HG03196 (cell line): ENCODE results near the gene THADA.
A peak's percentile ranks its signal among the peaks of the same experiment; 100 is the strongest.

Experiments
- ATAC-seq: cut with Tn5 transposase; IDR thresholded peaks from one replicate; pipeline ENCODE4 v1.9.1; 2021; ENCODE audit not compliant: unreplicated experiment

THADA gene

DNA sequence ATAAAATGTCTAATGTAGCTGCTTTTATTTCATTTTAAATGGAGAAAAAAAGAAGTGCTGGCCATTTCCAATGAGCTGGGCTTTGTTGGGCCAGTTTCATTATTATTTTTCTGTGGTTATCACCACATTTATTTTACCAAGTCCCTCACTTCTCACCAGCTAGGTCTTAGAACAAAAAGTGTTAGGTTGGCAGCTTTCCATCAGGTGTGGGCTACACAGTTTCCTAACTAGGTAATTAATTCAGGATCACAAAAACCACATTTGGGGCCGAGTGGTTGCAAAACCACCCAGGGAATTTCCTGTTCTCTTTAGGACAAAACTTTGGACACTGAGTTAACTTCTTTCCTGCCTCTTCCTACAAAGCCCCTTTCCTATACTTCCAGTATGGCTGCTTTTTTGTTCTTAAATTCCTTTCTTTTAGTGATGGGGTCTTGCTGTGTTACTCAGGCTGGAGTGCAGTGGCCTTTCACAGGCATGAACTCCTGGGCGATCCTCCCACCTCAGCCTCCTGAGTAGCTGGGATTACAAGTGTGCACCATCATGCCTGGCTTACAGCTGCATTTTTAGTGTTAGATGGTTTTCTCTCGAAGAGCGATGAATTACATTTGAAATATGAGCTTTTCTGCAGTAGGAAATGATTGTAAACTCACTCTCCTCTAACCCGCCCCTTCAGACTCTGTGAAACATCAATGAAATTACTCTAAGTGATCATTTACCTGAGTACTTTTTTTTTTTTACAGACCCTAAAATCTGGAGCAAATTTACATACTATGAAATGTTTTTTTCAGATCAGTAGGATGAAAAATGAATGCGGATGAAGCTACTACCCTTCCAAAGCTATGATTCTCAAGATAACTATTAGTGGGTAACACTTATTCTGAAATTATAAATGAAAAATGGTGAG lies 366.8 kb downstream of the THADA start:
- no peak for ATAC-seq

DNA sequence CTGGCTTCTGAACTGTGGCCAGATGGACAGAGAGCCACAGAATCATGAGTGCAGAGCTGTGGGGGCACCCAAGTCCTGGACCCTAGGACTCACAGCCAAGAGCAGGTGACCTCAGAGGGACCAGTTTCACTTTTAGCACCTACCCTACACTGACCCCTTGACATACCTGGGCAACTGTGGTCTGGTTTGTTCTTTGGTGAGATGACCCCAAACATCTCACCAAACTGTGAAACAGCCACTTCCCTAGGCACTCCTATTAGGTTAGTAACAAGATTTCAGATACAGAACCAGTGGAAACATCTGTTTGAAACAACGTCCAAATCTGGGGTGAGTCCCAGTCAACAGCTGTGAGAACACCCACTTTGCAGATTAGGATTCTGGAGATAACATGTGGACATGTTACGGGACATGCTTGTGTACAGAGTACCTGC lies 367.5 kb downstream of the THADA start:
- ATAC-seq, result no peak

DNA sequence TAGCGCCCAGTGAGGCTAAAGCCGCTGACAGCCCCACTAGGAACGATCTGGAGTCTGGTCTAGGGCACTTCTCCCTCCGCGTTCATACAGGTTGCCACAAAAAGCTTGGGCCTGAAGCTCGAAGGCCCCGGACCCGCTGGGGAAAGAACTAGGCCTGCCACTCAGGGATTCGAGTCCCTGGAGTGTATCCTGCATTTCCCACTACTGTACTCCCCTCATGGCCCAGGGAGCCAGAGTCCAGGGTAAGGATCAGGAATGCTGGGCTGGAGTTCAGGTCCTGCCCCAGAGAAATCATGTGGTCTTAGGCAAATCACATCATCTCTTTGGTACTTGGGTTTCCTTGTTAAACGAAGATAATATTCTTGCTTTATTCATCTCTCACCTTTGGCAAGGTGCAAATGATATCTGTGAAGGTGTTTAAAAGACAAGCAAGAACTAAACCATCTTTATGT lies 368.0 kb downstream of the THADA start:
- no peak for ATAC-seq

DNA sequence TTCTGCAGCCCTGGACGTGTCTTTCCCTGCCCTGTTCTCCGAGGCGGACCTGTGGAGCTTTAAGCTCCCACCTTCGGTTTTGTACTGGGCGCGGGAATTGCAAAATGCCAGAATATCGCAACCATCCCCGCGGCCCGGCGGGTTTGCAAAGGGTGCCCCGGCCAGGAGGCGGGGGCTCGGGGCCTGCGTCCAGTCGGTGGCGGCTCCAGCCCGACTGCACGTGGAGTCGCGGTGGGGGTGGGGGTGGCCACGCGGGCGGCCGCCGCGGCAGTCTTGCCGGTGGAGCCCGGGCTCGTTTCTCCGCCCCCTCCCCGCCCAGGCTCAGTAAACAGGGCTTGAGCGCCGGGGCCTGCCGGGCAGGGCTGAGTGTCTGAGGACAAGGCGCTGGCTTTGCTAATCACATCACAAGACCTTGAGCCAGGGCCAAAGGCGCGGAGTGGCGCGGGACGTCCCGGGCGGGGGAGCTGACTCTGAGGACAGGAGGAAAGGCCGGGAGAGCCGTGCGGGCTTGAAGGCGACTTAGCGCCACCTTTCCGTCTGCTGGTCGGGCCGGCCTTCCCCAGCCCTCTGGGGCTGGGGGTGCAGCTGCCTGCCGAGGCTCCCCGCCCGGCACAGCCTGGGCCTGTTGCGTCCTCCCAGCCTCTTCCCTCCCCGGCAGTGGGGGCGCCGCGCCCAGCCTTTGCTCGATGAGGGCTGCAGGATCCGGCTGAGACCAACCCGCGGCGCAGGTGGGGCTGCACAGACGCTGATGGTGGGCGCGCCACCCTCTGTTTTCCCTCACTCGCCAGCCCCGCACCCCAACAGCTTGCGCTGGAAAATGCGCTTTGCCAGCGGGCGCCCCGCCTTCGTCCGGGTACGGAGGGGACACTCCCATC lies 368.6 kb downstream of the THADA start:
- ATAC-seq, result peak; percentile 9

DNA sequence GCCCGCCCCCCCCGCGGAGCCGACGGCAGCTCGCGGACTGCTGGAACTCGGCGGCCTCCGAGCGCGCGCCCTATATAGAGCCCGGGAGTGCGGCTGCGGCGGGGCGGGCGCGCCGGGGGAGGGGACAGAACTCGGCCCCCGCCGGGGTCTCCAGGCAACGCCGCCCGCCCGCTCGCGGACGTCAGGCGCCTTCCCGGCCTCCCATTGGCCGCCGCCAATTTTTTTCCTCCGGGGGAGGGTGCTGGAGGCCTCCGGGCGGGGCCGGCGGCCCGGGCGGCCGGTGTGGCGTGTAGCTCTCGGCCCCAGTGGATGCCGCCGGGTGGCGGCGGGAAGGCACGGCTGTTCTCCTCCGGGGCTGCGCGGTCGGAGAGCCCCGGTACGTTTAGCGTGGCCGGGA lies 369.3 kb downstream of the THADA start, which contains the start of gene ZFP36L2:
Gene ZFP36L2 (minus strand): TSS at position 49 of the 397 bp plus-strand sequence. CDS start 291 bp downstream, outside the sequence.
- peak; percentile 45 for ATAC-seq

DNA sequence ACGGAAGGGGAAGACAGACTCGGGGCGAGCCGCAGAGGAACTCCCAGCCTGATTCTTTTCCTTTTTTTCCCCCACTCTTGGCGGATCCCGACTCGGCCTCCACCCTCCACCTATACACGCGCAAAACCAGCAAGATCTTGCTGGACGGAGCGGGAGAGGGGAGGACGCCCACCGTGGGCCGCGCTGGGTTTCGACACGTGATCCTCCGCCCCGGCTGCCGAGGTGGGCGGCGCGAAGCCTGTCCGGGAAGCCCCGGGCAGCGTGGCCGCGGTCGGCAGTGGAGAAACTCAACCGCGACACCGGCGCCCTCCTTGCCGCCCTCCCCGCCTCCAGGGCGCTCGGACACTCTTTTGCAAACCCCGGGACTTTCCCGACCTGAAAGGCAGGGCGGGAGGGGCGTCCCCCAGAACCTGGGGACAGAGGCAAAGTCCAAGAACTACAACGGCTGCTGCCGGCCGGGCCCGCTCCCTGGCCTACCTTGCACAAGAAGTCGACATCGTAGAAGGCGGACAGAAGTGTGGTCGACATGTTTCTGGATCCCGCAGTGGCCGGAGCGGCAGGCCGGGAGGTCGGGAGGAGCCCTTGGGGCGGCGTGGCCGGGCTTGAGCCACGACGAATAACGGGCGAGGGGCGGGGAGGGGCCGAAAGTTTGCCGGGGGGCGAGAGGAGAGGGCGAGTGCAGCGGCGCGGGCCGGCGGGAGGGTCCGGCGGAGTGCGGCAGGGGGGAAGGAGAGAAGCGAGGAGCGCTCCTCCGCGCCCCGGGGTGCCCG lies 369.9 kb downstream of the THADA start:
- peak; percentile 30 for ATAC-seq

DNA sequence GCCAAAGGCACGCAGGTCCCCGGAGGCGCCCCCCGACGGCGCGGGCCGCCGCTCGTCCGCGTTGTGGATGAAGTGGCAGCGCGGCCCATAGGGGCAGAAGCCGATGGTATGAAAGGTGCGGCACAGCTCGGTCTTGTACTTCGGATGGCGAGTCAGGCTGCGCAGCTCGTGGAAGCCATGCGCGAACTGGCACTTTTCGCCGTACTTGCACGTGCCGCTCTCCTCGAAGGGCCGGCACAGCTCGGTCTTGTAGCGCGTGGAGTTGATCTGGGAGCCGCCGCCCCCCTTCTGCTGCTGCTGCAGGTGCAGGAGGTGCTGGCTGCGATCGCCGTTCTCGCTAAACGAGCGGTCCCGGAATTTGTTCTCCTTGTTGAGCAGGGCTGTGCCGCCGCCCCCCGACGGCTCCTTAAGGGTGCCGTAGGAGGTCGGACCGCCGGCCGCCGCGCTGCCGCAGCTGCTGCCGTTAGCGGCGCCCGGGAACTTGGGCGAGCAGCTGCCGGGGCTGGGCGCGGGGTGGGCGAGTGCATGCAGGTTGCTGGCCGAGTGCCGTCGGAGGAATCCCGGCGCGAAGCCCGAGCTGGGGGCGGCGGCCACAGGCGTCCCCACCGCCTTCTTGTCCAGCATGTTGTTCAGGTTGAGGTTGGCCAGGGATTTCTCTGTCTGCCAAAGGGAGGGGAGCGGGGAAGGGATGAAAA lies 370.6 kb downstream of the THADA start:
- no peak for ATAC-seq

DNA sequence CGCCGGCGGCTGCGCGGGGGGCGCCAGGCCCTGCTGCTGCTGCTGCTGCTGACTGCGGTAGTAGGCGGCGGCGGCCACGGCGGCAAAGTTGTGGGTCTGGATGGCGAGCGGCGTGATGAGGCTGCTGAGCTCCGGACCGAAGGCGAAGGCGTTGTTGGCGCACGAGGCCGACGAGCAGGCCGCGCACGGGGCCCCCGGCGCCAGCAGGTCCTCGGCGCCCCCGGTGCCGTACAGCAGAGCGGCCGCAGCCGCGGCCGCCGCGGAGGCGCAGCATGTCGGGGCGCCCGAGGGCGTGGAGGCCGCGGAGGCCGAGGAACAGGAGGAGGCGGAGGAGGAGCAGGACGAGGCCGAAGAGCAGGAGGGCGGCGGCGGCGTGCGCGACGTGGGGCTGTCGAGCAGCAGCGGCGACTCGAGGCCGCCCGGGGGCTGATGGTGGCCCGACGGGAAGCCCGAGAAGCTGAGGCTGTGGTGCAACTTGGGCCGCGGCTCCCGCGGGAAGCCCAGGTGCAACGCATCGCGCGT lies 371.2 kb downstream of the THADA start:
- no peak for ATAC-seq

DNA sequence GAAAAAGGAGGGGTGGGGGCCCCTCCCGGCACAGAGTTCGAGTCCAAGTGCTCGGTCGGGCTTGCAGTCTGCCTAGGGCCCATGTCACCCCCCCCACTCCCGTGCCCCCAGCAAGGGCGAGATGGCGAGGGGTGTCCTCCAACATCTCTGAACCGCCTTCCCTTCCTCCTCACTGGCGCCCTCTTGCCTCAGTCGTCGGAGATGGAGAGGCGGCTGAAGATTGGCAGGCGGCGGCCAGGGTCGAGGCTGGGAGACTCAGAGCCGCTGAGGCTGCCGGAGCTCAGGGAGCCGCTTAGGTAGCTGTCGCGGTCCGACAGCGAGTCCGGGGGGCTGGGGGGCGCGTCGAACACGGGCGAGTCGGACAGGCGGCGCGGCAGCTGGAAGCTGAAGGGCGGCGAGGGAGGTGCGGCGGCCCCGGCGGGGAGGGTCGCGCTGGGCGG lies 371.7 kb downstream of the THADA start:
- ATAC-seq, result no peak

DNA sequence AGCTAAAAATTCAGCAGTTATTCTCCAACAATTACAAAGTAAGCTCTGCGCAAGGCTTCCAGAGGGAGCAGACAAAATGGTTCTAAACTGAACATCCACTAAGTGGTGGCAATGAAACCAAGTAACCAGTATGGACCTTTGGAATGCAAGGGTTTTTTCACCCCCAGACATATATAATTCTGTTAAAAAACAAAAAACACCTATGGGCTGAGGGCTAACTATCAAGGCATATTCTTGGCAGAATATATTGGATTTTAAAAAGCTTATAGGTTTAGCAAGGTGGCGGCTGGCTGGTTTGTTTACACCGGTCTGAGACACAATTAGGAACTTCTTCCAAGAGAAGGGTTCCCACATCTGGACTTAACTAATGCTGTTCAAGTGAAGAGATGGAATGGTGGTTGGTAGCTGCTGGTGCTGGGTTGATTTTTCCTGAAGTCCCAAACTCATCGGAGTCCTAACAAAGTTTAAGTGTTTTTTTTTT lies 372.3 kb downstream of the THADA start:
- no peak for ATAC-seq

DNA sequence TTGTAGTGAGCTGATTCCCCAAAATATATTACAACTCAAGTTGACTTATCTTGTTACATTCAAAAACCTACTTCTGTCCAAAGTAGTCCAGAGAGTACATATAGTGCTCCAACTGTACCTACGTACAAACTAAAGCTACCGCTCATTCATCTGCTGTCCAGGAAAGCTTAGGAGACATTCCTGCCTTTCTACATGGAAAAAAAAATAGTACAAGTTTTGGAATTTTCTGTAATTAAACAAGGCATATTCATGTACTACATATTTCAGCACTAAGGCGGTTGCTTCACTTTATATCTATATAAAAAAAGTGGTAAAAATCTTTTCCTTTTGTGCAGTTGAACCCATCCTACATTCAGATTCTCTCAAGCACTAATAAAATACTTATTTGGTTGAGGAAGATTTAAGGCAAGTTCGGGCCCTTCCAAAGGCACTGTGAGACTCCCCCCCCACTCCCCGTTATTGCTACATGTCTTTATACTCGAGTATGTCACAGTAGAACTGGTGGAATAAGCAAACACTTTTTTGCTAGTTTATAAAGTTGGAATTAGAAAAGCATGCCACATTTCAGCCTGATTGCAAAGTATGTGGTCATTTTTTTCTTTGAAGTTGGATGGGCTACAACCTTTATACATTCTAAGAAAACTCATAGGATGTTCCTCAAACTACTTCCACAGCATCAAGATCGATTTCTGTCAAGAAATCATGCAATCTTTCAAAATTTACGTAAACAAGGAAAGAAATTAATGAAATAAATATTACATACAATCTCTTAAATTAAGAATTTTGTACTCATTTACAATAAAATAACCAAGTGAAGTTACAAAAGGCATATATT lies 373.1 kb downstream of the THADA start:
- ATAC-seq, result no peak

DNA sequence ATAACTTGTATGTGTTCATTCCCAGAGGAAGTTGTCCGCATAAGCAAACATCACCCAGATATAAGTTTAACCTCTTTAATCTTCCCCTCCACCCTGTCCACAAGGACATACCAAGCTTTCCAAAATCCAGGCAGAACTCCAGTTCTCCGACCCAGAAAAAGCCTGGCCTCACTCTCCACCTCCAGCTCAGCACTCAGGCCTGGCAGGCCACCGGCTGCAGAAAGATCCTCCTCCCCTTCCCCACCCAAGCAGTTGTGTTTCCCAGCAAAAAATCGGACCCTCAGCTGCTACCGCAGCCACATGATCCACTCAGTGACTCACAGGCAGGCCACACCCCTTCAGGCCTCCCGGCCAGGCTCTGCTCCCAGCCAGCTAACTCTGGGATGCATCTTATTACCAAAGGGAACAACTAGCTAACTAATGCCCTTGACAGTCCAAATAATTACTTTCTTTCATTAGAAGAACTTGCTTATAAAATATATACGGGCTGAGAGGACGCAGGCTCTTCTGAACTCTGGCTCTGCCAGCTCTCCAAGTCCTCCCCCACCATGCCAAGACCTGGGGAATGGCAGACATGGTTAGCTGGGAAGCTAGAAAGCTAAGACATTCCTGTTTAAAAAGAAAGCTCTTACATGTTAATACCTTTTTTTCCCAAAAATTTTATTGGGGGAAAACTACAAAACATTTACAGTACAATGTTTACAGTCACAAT lies 373.9 kb downstream of the THADA start:
- ATAC-seq, result no peak

DNA sequence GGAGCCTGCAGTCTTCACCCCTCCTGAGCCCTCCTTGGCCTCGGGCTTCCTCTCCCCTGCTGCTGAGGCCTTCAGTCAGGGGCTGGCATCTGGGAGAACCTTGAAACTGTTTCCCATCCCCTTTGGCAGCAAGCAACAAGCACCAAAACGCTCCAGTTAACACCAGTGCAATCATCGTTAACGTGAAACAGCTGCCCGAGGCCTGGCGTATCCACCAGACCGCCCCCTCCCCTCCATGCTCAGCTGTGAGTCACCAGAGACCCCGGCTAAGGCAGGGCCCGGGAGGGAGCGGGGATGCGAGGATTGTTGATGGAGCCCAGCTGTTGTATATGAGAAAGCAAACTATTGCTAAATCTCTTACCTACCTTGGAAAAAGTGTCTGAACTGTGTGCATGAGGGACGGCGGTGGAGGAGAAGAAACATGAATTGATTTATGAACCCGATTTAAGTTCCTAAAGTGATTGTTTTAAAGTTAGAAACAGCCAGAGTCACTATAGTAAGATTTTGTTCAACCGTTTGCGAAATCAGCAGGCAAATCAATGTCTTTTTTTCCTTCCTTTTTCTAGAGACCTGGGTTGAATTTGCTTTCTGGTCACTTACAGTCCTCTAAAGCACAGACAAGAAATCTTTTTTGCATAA lies 374.6 kb downstream of the THADA start:
- ATAC-seq, result no peak

DNA sequence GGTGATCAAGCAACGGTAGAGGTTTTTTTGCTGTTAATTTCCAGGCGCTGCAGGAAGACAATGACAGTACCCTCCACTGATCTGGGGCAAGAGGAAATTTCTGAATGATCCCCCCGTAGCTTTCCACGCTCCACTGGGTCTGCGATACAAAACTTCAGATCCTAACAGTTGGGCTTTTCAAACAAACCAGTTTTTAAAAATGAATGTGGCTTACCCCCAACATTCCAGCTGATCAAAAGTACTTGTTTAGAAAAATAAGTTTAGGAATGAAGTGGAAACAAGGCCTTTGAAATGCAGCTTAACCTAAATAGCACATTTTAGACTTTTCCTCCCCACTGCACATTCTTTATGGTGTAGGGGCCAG lies 375.1 kb downstream of the THADA start:
- no peak for ATAC-seq

DNA sequence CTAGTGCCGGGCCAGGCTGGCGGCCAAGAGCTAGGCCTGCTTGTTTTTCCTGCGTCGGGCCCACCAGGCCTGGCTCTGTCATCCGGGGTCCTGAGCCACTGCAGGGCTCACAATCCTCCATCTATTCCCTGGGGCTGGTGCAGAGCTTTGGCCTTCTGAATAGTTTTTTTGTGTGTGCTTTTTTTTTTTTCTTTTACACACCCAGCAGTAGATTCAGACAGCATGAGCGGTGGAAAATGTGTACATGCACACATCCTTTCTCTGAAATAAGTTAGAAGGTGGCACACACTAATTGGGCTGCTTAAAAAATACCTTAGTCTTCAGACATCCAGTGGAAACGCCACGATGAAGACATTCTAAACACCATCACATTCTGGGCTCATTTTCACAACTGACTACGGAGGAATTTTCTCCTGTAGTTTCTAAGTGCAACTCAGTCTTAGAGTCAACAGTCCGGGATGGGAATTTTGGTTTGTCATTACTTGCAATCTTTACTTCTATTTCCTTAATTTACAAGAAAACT lies 375.5 kb downstream of the THADA start:
- no peak for ATAC-seq

DNA sequence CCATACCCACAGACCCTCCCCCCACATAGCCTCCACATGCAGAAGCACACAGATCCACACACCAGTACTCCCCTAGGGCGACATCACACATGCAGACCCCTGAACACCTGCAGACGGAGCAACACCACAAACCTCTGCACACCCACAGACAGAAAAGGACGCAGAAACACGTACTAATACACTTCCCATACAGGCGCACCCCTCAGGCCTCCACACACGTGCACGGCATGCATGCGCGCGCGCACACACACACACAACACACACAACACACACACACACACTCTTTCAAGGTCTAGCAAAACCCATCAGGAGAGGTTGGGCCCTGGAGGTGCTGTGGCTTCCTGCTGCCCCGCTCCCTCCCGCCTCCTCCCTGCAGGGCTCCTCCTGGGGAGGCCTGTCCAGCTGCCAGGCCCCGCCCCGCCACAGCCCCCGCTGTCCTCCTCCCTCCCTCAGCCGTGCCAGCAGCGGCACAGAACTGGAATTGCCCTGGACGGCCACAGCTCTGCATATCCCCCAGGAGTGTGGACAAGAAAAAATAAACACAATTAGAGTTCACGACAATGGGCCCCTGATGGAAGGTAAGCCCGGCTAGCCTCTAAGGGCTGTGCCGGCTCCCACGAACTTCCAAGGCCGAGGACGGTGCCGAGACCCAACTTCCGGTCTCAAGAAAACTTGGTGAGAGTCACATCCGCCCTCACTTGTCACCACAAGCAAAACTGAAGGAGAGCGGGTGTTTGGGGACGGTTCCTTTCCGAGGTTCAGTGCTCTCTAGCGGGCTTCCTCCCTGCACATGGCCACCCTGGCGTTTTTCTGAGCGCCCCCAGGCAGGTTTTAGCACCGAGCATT lies 376.2 kb downstream of the THADA start:
- ATAC-seq, result peak; percentile 45
